HL-60 (cell line): Measurements from ENCODE around the gene WWOX.

ENCODE experiments used
- CTCF ChIP-seq: IDR thresholded peaks from one replicate; pipeline ENCODE4 v1.5.1; 2011; ENCODE audit warnings: low read length, control low read depth, inconsistent platforms; ENCODE audit not compliant: insufficient read depth
- GABPA ChIP-seq: IDR thresholded peaks from 2 replicates; pipeline ENCODE4 v1.6.1; 2012; ENCODE audit warnings: low read depth
- POLR2AphosphoS5 ChIP-seq: IDR thresholded peaks from 2 replicates; pipeline ENCODE4 v1.6.1; 2012; ENCODE audit warnings: low read depth
- SPI1 ChIP-seq: IDR thresholded peaks from 2 replicates; pipeline ENCODE4 v1.6.1; 2012; ENCODE audit warnings: low read depth, mild to moderate bottlenecking, borderline replicate concordance
- TF ChIP-seq, protein P1 (sequence below): IDR thresholded peaks from 2 replicates; pipeline ENCODE4 v1.6.1; 2012; ENCODE audit warnings: low read depth; ENCODE audit not compliant: insufficient replicate concordance

GRCh38 chr16:79218351-79218750, 1118.9 kb downstream of the WWOX start:
- TF ChIP-seq POLR2AphosphoS5 (no peak), CTCF (no peak), GABPA (no peak), SPI1 (no peak)
- TF ChIP-seq, protein P1, sequence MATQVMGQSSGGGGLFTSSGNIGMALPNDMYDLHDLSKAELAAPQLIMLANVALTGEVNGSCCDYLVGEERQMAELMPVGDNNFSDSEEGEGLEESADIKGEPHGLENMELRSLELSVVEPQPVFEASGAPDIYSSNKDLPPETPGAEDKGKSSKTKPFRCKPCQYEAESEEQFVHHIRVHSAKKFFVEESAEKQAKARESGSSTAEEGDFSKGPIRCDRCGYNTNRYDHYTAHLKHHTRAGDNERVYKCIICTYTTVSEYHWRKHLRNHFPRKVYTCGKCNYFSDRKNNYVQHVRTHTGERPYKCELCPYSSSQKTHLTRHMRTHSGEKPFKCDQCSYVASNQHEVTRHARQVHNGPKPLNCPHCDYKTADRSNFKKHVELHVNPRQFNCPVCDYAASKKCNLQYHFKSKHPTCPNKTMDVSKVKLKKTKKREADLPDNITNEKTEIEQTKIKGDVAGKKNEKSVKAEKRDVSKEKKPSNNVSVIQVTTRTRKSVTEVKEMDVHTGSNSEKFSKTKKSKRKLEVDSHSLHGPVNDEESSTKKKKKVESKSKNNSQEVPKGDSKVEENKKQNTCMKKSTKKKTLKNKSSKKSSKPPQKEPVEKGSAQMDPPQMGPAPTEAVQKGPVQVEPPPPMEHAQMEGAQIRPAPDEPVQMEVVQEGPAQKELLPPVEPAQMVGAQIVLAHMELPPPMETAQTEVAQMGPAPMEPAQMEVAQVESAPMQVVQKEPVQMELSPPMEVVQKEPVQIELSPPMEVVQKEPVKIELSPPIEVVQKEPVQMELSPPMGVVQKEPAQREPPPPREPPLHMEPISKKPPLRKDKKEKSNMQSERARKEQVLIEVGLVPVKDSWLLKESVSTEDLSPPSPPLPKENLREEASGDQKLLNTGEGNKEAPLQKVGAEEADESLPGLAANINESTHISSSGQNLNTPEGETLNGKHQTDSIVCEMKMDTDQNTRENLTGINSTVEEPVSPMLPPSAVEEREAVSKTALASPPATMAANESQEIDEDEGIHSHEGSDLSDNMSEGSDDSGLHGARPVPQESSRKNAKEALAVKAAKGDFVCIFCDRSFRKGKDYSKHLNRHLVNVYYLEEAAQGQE: no peak
